ENCODE data around the gene UCK2. TPM values are rescaled to one million over a fixed set of nuclear protein-coding genes. Genes with fewer than 3 reads are reported as not detected.
A peak's percentile ranks its signal among the peaks of the same experiment; 100 is the strongest.

Gene UCK2
- polyA plus RNA-seq, 10 donors: 14.0 to 20.6 (median 16.4) TPM

- no peak for DNase-seq
Observed at GRCh38 chr1:165832902-165833301, 5.5 kb downstream of the UCK2 start.

DNA sequence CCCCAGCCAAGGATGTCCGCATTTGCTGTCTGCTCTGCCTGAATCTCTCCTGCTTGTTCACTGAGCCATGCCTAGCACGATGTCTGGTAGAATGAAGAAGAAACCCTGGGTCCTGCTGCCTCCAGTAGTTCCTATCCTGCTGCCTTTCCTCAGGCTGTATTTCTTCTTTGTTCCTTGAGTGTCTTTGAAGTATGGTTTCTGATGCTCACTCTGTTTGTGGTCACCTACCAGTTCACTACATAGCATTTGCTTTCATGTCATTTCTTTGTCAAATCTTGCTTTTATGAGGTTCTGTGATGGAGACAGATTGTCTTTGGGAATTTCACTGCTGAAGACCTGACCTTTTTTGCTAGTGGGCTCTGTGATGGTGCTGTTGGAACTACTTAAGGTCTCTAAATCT, 5.9 kb downstream of the UCK2 start:
- no peak for DNase-seq

DNA sequence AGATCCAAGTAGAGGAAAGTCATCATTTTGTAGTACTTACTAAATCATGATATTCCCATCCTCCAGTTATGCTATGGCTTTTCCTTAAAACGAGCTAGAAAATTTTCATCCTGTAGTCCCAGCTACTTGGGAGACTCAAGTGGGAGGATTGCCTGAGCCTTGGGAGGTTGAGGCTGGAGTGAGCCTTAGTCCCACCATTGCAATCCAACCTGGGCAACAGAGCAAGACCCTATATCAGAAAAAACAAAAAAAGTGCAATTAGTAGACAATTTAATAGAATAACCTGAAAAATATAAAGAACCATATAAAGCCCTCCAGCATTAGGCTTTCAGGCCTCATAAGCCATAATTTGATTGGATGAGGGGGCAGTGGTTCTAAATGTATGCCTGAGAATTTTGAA, 6.8 kb downstream of the UCK2 start:
- no peak for DNase-seq

DNA sequence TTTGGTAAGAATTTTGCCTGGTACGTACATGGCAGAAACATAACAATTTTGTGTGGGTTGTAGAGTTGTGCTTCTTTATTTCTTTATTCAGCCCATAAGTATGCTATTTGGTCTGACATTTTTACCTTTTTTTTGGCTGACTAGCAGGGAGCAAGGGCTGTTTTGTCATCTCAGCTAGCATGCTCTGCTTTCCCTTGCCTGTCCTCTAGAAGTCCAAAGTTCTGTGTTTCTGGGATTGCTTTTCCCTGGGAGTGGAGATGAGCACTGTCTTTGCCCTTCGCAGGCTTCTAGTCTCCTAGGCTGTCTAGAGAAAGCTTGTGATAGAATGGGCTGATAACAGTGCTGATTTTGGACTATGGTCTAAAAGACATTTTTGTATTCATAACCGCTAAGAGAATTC, 7.5 kb downstream of the UCK2 start:
- no peak for DNase-seq

GRCh38 chr1:165836664-165837482, 9.5 kb downstream of the UCK2 start:
- no peak for DNase-seq

DNA sequence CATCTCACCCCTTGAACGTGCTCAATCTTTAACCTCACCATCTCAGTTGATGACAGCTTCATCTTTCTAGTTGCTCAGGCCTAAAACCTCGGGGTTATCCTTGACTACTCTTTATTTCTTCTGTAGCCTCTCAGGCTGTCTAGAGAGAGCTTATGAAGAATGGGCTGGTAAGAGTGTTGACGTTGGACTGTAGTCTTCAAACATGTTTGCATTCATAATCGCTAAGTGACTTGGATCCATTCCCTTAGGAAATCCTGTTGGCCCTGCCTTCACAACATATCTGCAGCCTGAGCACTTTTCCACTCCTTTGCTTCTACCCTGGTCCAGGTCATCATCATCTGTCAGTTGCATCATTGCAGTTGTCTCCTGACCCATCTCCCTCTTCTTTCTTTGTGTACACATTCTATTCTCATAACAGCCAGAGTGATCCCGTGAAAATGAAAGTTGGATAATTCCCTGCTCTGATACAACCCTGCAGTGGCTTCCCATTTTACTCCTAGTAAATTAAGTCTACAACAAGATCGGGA, 10.5 kb downstream of the UCK2 start:
- no peak for DNase-seq

- no peak for DNase-seq
Observed at GRCh38 chr1:165840423-165840822, 13.0 kb downstream of the UCK2 start.

DNA sequence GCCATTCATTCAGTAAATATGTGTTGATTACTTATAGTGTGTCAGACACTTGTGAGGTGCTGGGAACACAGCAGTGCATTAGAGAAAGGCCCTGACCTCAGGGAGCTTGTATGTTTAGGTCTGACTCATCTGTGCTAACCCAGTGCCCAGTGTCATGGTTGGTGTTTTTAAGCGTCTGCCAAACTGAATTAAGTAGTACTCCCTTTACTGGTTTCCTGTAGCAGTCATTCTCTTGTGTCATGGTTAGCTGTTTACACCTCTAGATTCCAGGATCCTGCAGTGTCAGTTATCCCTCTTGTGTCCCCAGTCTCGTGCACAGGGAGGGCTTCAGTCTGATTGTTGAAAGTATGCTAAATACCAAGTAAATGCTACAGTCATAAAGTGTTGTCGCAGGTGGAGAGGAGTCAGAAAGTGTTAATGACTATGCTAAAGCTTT, 14.2 kb downstream of the UCK2 start:
- no peak for DNase-seq

- no peak for DNase-seq
Observed at GRCh38 chr1:165842023-165842670, 14.7 kb downstream of the UCK2 start.

DNA sequence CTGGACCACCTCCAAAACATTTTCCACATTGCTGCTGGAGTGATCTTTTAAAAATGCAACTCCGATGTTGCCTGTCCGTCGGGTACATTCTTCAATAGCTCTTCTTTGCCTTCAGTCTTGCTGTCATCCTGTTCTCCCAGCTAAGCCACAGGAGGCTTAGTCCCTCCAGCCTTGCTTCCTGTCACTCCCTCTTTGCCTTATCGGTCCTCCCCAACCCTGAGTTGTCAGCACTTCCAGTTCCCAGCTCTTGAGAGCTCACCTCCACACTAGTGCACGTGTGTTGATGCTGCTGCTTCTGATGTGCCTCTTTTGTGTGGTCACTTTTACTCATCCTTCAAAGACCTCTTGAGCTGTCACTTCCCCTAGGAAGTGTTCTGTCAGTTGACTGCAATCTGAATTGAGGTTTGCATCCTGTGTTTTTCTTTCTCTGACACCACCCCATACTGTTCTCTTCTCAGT, 15.3 kb downstream of the UCK2 start:
- peak in 1 of 3 donors; percentile 54 for DNase-seq

- DNase-seq: no peak
Observed at GRCh38 chr1:165843304-165843703, 15.9 kb downstream of the UCK2 start.

- DNase-seq: no peak
Observed at GRCh38 chr1:165844114-165844798, 16.8 kb downstream of the UCK2 start.

GRCh38 chr1:165844933-165845332, 17.5 kb downstream of the UCK2 start:
- DNase-seq: no peak

- no peak for DNase-seq
Observed at GRCh38 chr1:165845569-165845968, 18.2 kb downstream of the UCK2 start.

GRCh38 chr1:165845992-165846748, 18.8 kb downstream of the UCK2 start:
- DNase-seq: no peak

GRCh38 chr1:165847486-165847885, 20.1 kb downstream of the UCK2 start:
- DNase-seq: no peak

- DNase-seq: no peak
Observed at GRCh38 chr1:165849353-165850133, 22.1 kb downstream of the UCK2 start.

- no peak for DNase-seq
Observed at GRCh38 chr1:165851034-165851658, 23.7 kb downstream of the UCK2 start.

- DNase-seq: no peak
Observed at GRCh38 chr1:165852871-165853270, 25.5 kb downstream of the UCK2 start.

GRCh38 chr1:165853528-165854075, 26.2 kb downstream of the UCK2 start:
- no peak for DNase-seq

Measured in muscle of back (tissue), 11 donors.